ENCODE measurements around the gene RAPGEF2. TPM values are rescaled to one million over a fixed set of nuclear protein-coding genes. Genes with fewer than 3 reads are reported as not detected.

Gene RAPGEF2
- total and polyA plus RNA-seq, 2 of the 8 experiments (the other 6 are each of a cell fraction or from before 2014, with no cell fraction given), result 24.4 to 48.6 TPM

GRCh38 chr4:159370286-159370685, 267.4 kb downstream of the RAPGEF2 start:
- DNase-seq (ENCODE audit: low read depth in 1 of 2, low spot score in 2 of 2), result no peak
- no peak overlapping the region for H3K4ac ChIP-seq (replicated peaks; ENCODE audit: insufficient read length, low read depth, low read length)
- peaks cover 6 to 8% of the 10 kb centered on the region in 2 experiments for H3K9me3 ChIP-seq (ENCODE audit: insufficient read depth in 2 of 2, low read depth in 1 of 2, low read length in 1 of 2)
- H2BK5ac ChIP-seq (ENCODE audit: low read depth, low read length), result no peak overlapping the region
- no peak overlapping the region for H3K14ac ChIP-seq (ENCODE audit: insufficient read length)
- no peaks in the 10 kb centered on the region for H3K4me1 ChIP-seq (replicated peaks in 1 of 4; ENCODE audit: control insufficient read depth in 3 of 4, insufficient read depth in 4 of 4, low read length in 3 of 4)
- 100% methylated on average over 1 of the region's 1 CpG; no CpG with 5 or more reads in 1 of the 2 experiments for WGBS, 2 experiments (ENCODE audit: extremely low coverage in 1 of 2, insufficient coverage in 1 of 2, insufficient read length in 1 of 2, insufficient replicate concordance in 2 of 2, low coverage in 1 of 2, low lambda C conversion rate in 2 of 2, missing lambda C conversion rate in 1 of 2)
- POLR2A ChIA-PET (ENCODE audit: partially characterized antibody), result interaction anchor here (0.5 kb wide), 1 partner anchor 762 kb away, joined by 4 read pairs; no protein-coding TSS in a partner anchor
- no peak overlapping the region for H2BK12ac ChIP-seq (ENCODE audit: low read depth, low read length)
- FAIRE-seq, result peak; percentile 13
- H2AK5ac ChIP-seq (ENCODE audit: low read depth, low read length), result no peak overlapping the region
- H3K4me3 ChIP-seq (ENCODE audit: extremely low read depth in 1 of 4, insufficient read depth in 2 of 4, low read depth in 3 of 4, low read length in 4 of 4), result no peak overlapping the region
- no peak overlapping the region for H3K56ac ChIP-seq (replicated peaks; ENCODE audit: insufficient read length, low read depth, low read length)
- H2BK20ac ChIP-seq (ENCODE audit: low read length), result no peak overlapping the region
- H2AFZ ChIP-seq (ENCODE audit: low read length), result no peak overlapping the region
- H3K36me3 ChIP-seq (ENCODE audit: control insufficient read depth in 2 of 4, insufficient read depth in 4 of 4, low read length in 3 of 4), result no peaks in the 10 kb centered on the region
- no peaks in the 10 kb centered on the region for H3K27me3 ChIP-seq (replicated peaks in 1 of 4; ENCODE audit: control insufficient read depth in 3 of 4, extremely low read depth in 1 of 4, insufficient read depth in 3 of 4, low read length in 3 of 4)
- no peaks in the 10 kb centered on the region for H3K79me2 ChIP-seq (ENCODE audit: control insufficient read depth in 1 of 2, insufficient read depth in 2 of 2, low read length in 2 of 2)
- H3K23ac ChIP-seq (ENCODE audit: insufficient read length), result no peak overlapping the region
- H3K79me1 ChIP-seq (ENCODE audit: low read depth, low read length), result no peaks in the 10 kb centered on the region
- no peak overlapping the region for H2BK15ac ChIP-seq (ENCODE audit: low read length)
- CTCF ChIA-PET (ENCODE audit: partially characterized antibody), result no interaction called here
- H4K5ac ChIP-seq (ENCODE audit: insufficient read length, low read depth, low read length), result no peak overlapping the region
- no peak overlapping the region for H3K4me2 ChIP-seq (ENCODE audit: insufficient read depth in 1 of 2, low read depth in 2 of 2, low read length in 2 of 2)
- no peaks in the 10 kb centered on the region for H3K23me2 ChIP-seq (ENCODE audit: low read depth, low read length)
- TF ChIP-seq SP4 (IDR thresholded peaks at IDR 0.05; ENCODE audit: low read length), result no peak
- no peak for TF ChIP-seq EP300 (IDR thresholded peaks at IDR 0.05; ENCODE audit: borderline replicate concordance in 1 of 2, low read depth in 2 of 2, low read length in 2 of 2)
- no peak for TF ChIP-seq USF2 (IDR thresholded peaks at IDR 0.05; ENCODE audit: low read length)
- no peak for TF ChIP-seq KDM1A (IDR thresholded peaks at IDR 0.05; ENCODE audit: borderline replicate concordance, low read length)
- TF ChIP-seq RFX5 (IDR thresholded peaks at IDR 0.05; ENCODE audit: borderline replicate concordance, low read depth, low read length), result no peak
- no peak for TF ChIP-seq NANOG (IDR thresholded peaks at IDR 0.05; ENCODE audit: insufficient read depth, low read depth, low read length, poor library complexity, severe bottlenecking)
- no peak for TF ChIP-seq RAD21 (IDR thresholded peaks at IDR 0.05 in 1 of 2, conservative IDR thresholded peaks at IDR 0.05 in 1 of 2; ENCODE audit: low read depth in 2 of 2, low read length in 2 of 2)
- no peak for TF ChIP-seq FOSL1 (IDR thresholded peaks at IDR 0.05; ENCODE audit: insufficient read depth, low read depth, low read length)
- no peak for TF ChIP-seq CHD1 (IDR thresholded peaks at IDR 0.05; ENCODE audit: low read depth, low read length)
- no peak for TF ChIP-seq BRCA1 (IDR thresholded peaks at IDR 0.05; ENCODE audit: low read depth, low read length)
- TF ChIP-seq SAP30 (IDR thresholded peaks at IDR 0.05; ENCODE audit: insufficient read depth, insufficient replicate concordance, low read length), result no peak
- no peak for TF ChIP-seq TBP (IDR thresholded peaks at IDR 0.05; ENCODE audit: low read depth, low read length)
- no peak for TF ChIP-seq SIX5 (IDR thresholded peaks at IDR 0.05; ENCODE audit: low read depth, low read length)
- no peak overlapping the region for H2BK120ac ChIP-seq (replicated peaks; ENCODE audit: low read depth, low read length)
- H3K18ac ChIP-seq (ENCODE audit: extremely low read depth, low read length), result no peak overlapping the region
- no peak overlapping the region for H3K9ac ChIP-seq (replicated peaks in 1 of 4; ENCODE audit: extremely low read depth in 1 of 4, low read depth in 3 of 4, low read length in 3 of 4)
- no peak overlapping the region for H3K27ac ChIP-seq (ENCODE audit: low read depth, low read length)
- H4K91ac ChIP-seq (replicated peaks; ENCODE audit: insufficient read length, low read length), result no peak overlapping the region
- H4K20me1 ChIP-seq (replicated peaks in 1 of 2; ENCODE audit: control insufficient read depth in 1 of 2, insufficient read depth in 2 of 2, low read length in 2 of 2), result no peaks in the 10 kb centered on the region
- H4K8ac ChIP-seq (ENCODE audit: extremely low read depth, insufficient read depth, low read length), result no peak overlapping the region

All from H1 (cell line).